Uterus (tissue), 2 donors: ENCODE data around the gene SIRPG.

Experiments
- CTCF ChIP-seq, 4 experiments: fragments of 200-600 bp in 2 of 4; fragments of 450-650 bp in 2 of 4; sonication (generic) in 2 of 4; IDR thresholded peaks; one replicate each; pipeline ENCODE4 v1.5.1; 2016 to 2019; ENCODE audit warnings: antibody characterized with exemption in 4 of 4, mild to moderate bottlenecking in 2 of 4, moderate library complexity in 1 of 4
- POLR2A ChIP-seq, 2 donors: fragments of 450-650 bp; IDR thresholded peaks; one replicate each; pipeline ENCODE4 v1.6.1; 2016; ENCODE audit warnings: antibody characterized with exemption in 2 of 2, mild to moderate bottlenecking in 1 of 2, moderate library complexity in 1 of 2

DNA sequence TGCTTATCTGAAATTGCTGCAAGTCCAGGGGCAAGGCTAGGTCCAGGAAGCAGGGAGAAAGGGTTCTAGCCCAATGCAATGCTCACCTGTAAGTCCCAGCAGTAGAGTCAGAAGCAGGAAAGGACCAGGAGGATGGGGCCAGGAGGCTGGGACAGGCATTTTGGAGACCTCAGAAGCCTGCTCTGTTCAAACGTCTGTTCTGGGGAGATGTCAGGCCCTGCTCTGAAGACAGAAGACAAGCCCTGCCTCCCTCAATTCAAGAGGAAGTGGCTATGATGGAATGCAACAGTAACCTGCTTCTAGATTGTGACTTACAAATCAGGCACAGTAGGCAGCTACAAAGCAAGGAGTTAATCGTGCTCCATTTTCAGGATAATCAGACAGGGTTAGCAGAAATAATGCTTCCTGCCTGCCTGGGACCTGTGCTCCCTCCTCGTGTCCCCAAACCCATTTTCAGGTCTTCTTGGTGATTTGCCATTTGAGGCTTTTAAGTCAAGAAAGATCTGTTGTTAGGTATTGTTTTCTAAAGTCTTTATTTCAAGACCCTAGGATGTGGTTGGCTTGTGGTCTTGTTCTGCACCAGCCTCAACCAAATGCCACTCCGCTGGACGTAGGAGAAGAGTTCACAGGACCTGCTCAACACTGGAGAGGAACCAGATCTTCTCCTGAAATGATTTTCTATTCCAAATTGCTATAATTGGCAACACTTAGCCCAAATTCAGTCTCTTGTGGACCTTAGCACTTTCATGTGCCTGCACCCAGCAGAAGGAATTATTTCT is at the start of gene SIRPG:
- TF ChIP-seq POLR2A (IDR thresholded peaks at IDR 0.05) (no peak), CTCF (IDR thresholded peaks at IDR 0.05) (no peak)
